Stimulated activated naive B cell treated with anti-CD40 and anti-IgM and Interleukin-4, amounts not matched to agents 10 μg/mL and 1 μg/mL and 100 μg/mL, for 72 hours (primary cell): ENCODE measurements around the gene GSG1L.

Source experiments
- ATAC-seq, 2 donors: fragments of 150-1000 bp; cut with Tn5 transposase; replicated peaks; 2 replicates each; pipeline ENCODE4 v1.10.0; 2021; ENCODE audit warnings: moderate library complexity in 1 of 2
- DNase-seq: peaks from one replicate; pipeline ENCODE4 v3.0.0; 2021
- H3K27ac Mint-ChIP-seq: one replicate; pipeline ENCODE4 v1.8.0; 2022; ENCODE audit warnings: mild to moderate bottlenecking, mixed read lengths
- H3K27me3 Mint-ChIP-seq, 2 donors: one replicate each; pipeline ENCODE4 v1.8.0; 2022; ENCODE audit warnings: mixed read lengths in 2 of 2
- H3K36me3 Mint-ChIP-seq, 2 donors: one replicate each; pipeline ENCODE4 v1.8.0; 2022; ENCODE audit warnings: mixed read lengths in 2 of 2, mild to moderate bottlenecking in 1 of 2
- H3K4me1 Mint-ChIP-seq, 2 donors: one replicate each; pipeline ENCODE4 v1.8.0; 2022; ENCODE audit warnings: mixed read lengths in 2 of 2, mild to moderate bottlenecking in 1 of 2
- H3K4me3 Mint-ChIP-seq, 2 donors: one replicate each; pipeline ENCODE4 v1.8.0; 2022; ENCODE audit warnings: mild to moderate bottlenecking in 2 of 2, mixed read lengths in 2 of 2, moderate library complexity in 1 of 2
- H3K9me3 Mint-ChIP-seq, 2 donors: one replicate each; pipeline ENCODE4 v1.8.0; 2022; ENCODE audit warnings: mixed read lengths in 2 of 2, mild to moderate bottlenecking in 1 of 2

Gene GSG1L

GRCh38 chr16:27819881-27820610 lies 243.5 kb downstream of the GSG1L start:
- Mint-ChIP-seq H3K4me1 (no peaks in the 10 kb centered on the region), H3K9me3 (no peaks in the 10 kb centered on the region), H3K4me3 (no peak overlapping the region), H3K27me3 (peaks cover 9 to 16% of the 10 kb centered on the region in 2 donors), H3K36me3 (no peaks in the 10 kb centered on the region), H3K27ac (no peak overlapping the region)
- ATAC-seq (no peak), DNase-seq (no peak)

GRCh38 chr16:27819356-27819755 lies 244.2 kb downstream of the GSG1L start:
- Mint-ChIP-seq H3K27me3 (peaks cover 9 to 16% of the 10 kb centered on the region in 2 donors), H3K4me3 (no peak overlapping the region)

GRCh38 chr16:27818246-27818645 lies 245.3 kb downstream of the GSG1L start:
- Mint-ChIP-seq H3K4me1 (no peaks in the 10 kb centered on the region), H3K4me3 (no peak overlapping the region), H3K27me3 (peaks cover 9 to 20% of the 10 kb centered on the region in 2 donors), H3K9me3 (no peaks in the 10 kb centered on the region), H3K36me3 (no peaks in the 10 kb centered on the region), H3K27ac (no peak overlapping the region)
- DNase-seq (no peak), ATAC-seq (no peak)

More at GRCh38 chr16:27819356-27819755, 244.2 kb downstream of the GSG1L start:
- Mint-ChIP-seq H3K9me3 (no peaks in the 10 kb centered on the region), H3K36me3 (no peaks in the 10 kb centered on the region), H3K4me1 (no peaks in the 10 kb centered on the region), H3K27ac (no peak overlapping the region)
- ATAC-seq: no peak
- DNase-seq: no peak

GRCh38 chr16:27817038-27817437 lies 246.5 kb downstream of the GSG1L start:
- DNase-seq (no peak), ATAC-seq (no peak)
- Mint-ChIP-seq H3K4me1 (no peaks in the 10 kb centered on the region), H3K27me3 (peaks cover 9 to 24% of the 10 kb centered on the region in 2 donors), H3K27ac (no peak overlapping the region), H3K4me3 (no peak overlapping the region), H3K9me3 (peaks cover 0 to 3% of the 10 kb centered on the region in 2 donors), H3K36me3 (peaks cover 0 to 3% of the 10 kb centered on the region in 2 donors)

- no peak overlapping the region for H3K27ac Mint-ChIP-seq
- H3K4me1 Mint-ChIP-seq: no peaks in the 10 kb centered on the region
- ATAC-seq (no peak), DNase-seq (no peak)
- H3K27me3 Mint-ChIP-seq: peaks cover 9 to 25% of the 10 kb centered on the region in 2 donors
- H3K9me3 Mint-ChIP-seq: peaks cover 0 to 3% of the 10 kb centered on the region in 2 donors
- no peak overlapping the region for H3K4me3 Mint-ChIP-seq
- H3K36me3 Mint-ChIP-seq: peaks cover 0 to 3% of the 10 kb centered on the region in 2 donors
Observed at GRCh38 chr16:27816561-27816960, 247.0 kb downstream of the GSG1L start.

GRCh38 chr16:27813591-27813990 lies 249.9 kb downstream of the GSG1L start:
- Mint-ChIP-seq H3K4me1 (no peaks in the 10 kb centered on the region), H3K36me3 (peaks cover 0 to 3% of the 10 kb centered on the region in 2 donors), H3K27ac (no peak overlapping the region), H3K27me3 (peaks cover 9 to 20% of the 10 kb centered on the region in 2 donors), H3K9me3 (peaks cover 0 to 3% of the 10 kb centered on the region in 2 donors), H3K4me3 (no peak overlapping the region)
- DNase-seq: no peak
- ATAC-seq: no peak

GRCh38 chr16:27811881-27812280 lies 251.6 kb downstream of the GSG1L start:
- Mint-ChIP-seq H3K27me3 (peaks cover 0 to 13% of the 10 kb centered on the region in 2 donors), H3K36me3 (peaks cover 0 to 3% of the 10 kb centered on the region in 2 donors), H3K4me3 (no peak overlapping the region), H3K9me3 (peaks cover 0 to 3% of the 10 kb centered on the region in 2 donors), H3K27ac (no peak overlapping the region), H3K4me1 (no peaks in the 10 kb centered on the region)
- ATAC-seq: no peak
- DNase-seq: no peak

GRCh38 chr16:27806986-27807385 lies 256.5 kb downstream of the GSG1L start:
- Mint-ChIP-seq H3K27ac (no peak overlapping the region), H3K4me3 (no peak overlapping the region), H3K4me1 (no peaks in the 10 kb centered on the region)

GRCh38 chr16:27806388-27806787 lies 257.1 kb downstream of the GSG1L start:
- ATAC-seq: no peak
- H3K36me3 Mint-ChIP-seq: no peaks in the 10 kb centered on the region

More at GRCh38 chr16:27806986-27807385, 256.5 kb downstream of the GSG1L start:
- peaks cover 0 to 1% of the 10 kb centered on the region in 2 donors for H3K9me3 Mint-ChIP-seq
- H3K27me3 Mint-ChIP-seq: peaks cover 23 to 33% of the 10 kb centered on the region in 2 donors
- DNase-seq (no peak), ATAC-seq (no peak)
- H3K36me3 Mint-ChIP-seq: no peaks in the 10 kb centered on the region

GRCh38 chr16:27805828-27806351 lies 257.6 kb downstream of the GSG1L start:
- Mint-ChIP-seq H3K4me1 (no peaks in the 10 kb centered on the region), H3K4me3 (no peak overlapping the region), H3K9me3 (peaks cover 0 to 1% of the 10 kb centered on the region in 2 donors), H3K27ac (no peak overlapping the region), H3K27me3 (peaks cover 23 to 36% of the 10 kb centered on the region in 2 donors), H3K36me3 (no peaks in the 10 kb centered on the region)
- DNase-seq (no peak), ATAC-seq (no peak)

More at GRCh38 chr16:27806388-27806787, 257.1 kb downstream of the GSG1L start:
- Mint-ChIP-seq H3K27me3 (peaks cover 23 to 34% of the 10 kb centered on the region in 2 donors), H3K27ac (no peak overlapping the region), H3K4me3 (no peak overlapping the region), H3K9me3 (peaks cover 0 to 1% of the 10 kb centered on the region in 2 donors), H3K4me1 (no peaks in the 10 kb centered on the region)
- no peak for DNase-seq

- DNase-seq: no peak
- peaks cover 0 to 1% of the 10 kb centered on the region in 2 donors for H3K9me3 Mint-ChIP-seq
- H3K4me3 Mint-ChIP-seq: no peak overlapping the region
- peak overlapping the region; percentile 31 for H3K27ac Mint-ChIP-seq
- H3K27me3 Mint-ChIP-seq: peaks cover 23 to 40% of the 10 kb centered on the region in 2 donors
- H3K36me3 Mint-ChIP-seq: no peaks in the 10 kb centered on the region
- no peaks in the 10 kb centered on the region for H3K4me1 Mint-ChIP-seq
- ATAC-seq: no peak
Observed at GRCh38 chr16:27803775-27804549, 259.6 kb downstream of the GSG1L start.

- no peaks in the 10 kb centered on the region for H3K36me3 Mint-ChIP-seq
- H3K4me3 Mint-ChIP-seq: no peak overlapping the region
- H3K4me1 Mint-ChIP-seq: no peaks in the 10 kb centered on the region
- H3K27ac Mint-ChIP-seq: no peak overlapping the region
- peaks cover 23 to 40% of the 10 kb centered on the region in 2 donors for H3K27me3 Mint-ChIP-seq
- DNase-seq: no peak
- H3K9me3 Mint-ChIP-seq: peaks cover 0 to 1% of the 10 kb centered on the region in 2 donors
- ATAC-seq: no peak
Observed at GRCh38 chr16:27802664-27803439, 260.7 kb downstream of the GSG1L start.

GRCh38 chr16:27801289-27801945 lies 262.1 kb downstream of the GSG1L start:
- ATAC-seq (no peak), DNase-seq (no peak)
- no peak overlapping the region for H3K4me3 Mint-ChIP-seq
- no peaks in the 10 kb centered on the region for H3K4me1 Mint-ChIP-seq
- peaks cover 0 to 1% of the 10 kb centered on the region in 2 donors for H3K9me3 Mint-ChIP-seq
- H3K27me3 Mint-ChIP-seq: peaks cover 23 to 44% of the 10 kb centered on the region in 2 donors
- H3K27ac Mint-ChIP-seq: no peak overlapping the region
- no peaks in the 10 kb centered on the region for H3K36me3 Mint-ChIP-seq
